NCI-H2029 treated with DMSO at 0.1 percent for 48 hours (cell line): ENCODE data around the gene EPB41L4B.
A peak's percentile ranks its signal among the peaks of the same experiment; 100 is the strongest.
"Not testable (repeated sequence)": the region's sequence is repeated elsewhere in the genome, so short reads cannot be mapped to it uniquely, and the experiment has no call there.

Experiments
- DNase-seq: peaks from one replicate; lab custom pipeline; 2025; lab: John Stamatoyannopoulos, UW

The EPB41L4B gene

DNA sequence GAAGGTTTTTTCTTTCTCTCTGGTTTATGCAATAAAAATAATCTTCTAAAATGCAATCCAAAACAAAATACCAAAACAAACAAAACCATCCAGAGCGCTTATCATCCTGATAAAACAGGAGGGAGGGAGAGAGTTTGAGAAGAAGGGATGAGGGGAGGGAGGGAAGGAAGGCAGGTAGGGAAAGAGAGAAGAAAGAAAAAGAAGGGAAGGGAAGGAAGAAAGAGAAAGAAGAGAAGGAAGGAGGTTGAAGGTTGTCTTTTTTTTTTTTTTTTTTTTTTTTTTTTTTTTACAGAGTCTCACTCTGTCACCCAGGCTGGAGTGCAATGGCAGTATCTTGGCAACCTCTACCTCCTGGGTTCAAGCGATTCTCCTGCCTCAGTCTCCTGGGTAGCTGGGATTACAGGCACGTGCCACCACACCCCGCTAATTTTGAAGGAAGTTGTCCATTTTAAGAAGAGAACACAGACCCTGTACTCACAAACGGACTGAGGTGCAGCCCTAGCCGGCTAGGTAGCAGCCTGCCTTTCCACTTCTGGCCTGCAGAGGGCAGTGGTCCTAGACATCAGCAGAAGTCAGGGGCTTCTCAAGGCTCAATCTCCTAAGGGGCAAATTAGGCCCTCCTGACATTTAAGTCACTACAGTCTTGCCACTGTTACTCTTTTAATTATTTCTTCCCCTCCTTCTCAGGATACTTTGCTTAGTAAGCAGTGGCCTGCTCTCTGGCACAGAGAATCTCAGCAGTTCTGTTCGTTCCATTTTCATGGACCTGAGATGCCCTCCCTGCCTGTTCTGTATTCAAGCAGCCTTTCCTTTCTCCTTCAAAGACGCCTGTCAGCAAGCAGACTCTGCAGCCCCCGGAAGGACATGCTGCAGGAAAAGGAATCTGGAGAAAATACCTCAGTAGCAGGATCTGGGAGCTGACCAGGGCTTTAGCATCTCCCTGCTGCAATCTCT, 76.4 kb downstream of the EPB41L4B start:
- DNase-seq, result peak; percentile 78

DNA sequence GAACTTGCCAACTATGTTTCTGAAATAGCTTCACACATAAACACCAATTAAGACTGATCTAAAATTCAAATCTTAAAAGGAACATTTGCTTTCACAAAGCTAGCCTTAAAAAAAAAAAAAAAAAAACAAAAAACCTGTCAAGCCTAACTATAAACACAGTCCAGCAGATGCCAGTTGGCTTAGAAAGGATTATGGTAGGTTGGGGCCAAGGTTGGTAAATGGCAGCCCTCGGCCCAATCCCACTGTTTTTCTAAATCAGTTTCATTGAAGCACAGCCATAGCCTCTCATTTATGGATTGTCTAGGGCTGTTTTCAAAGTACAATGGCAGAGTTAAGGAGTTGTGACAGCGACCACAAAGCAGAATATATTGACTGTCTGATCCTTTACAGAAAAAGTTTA, 78.1 kb downstream of the EPB41L4B start:
- DNase-seq, result no peak

DNA sequence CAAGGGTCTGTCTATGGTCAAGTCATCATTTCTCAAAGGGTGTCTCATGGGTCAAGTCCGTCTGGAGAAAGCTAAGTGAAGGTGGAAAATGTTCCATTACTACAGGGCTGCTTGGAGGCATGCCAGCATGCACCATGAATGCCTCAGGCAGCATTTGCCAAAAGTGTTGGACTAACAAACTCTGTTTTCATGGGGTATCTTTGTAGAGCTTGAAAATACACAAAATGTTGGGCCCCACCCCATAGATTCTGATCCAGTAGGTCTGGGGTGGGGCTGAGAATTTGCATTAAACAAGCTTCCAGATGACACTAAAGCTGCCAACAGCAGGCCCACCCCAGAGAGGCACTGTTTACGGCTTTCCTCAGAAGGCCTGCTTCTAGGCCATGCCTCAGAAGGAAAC, 78.8 kb downstream of the EPB41L4B start:
- no peak for DNase-seq

DNA sequence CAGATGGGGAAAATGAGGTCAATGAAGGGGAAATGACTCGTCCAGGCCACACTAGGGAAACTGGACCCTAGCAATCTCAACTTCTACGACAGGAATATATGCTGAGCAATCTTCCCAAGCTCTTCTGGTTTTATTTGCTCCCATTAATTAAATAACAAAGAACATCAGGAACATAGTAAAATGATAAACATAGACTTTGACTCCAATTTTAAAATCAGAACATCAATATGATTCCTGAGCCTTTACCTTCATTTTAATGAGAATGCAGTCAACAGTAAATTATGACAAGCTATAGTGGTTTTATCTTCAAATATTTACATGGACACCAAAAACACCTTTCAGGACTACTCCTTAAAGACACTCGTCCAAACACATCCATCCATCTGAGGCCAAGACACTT, 79.7 kb downstream of the EPB41L4B start:
- no peak for DNase-seq

DNA sequence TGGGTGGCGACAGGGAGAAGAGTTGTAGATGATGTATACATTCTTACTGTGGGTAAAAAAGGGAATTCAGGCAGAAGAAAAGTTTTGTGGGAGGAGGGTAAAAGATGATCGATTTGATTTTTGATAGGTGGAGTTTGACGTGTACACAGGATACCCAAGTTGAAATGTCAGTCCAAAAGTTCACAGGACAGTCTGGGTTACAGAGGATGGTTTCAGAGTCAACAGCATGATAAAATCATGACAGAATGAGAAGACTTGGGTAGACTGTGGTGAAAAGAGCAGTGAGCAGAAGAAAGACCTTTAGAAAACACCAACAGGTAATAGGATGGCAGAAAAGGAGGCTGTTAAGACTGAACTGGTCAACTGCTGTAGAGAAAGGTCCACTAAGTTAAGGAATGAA, 81.6 kb downstream of the EPB41L4B start:
- DNase-seq, result no peak

DNA sequence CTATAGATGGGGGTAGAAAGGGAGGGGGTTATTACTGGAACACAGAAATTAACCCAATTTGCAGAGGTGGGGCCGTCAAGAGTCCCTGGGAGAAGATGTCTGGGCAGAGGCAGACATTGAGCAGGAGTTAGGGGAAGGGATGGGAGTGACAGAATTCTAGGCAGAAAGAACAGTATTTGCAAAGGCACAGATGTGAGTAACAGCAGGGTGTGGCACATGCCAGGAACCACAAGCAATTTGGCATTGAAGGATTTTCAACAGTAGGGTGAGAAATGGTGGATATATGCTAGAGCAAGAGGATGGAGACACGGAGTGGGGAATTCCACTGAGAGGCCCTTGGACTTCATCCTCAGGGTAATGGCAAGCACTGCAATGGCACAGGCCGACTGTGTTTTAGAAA, 82.2 kb downstream of the EPB41L4B start:
- DNase-seq, result no peak

DNA sequence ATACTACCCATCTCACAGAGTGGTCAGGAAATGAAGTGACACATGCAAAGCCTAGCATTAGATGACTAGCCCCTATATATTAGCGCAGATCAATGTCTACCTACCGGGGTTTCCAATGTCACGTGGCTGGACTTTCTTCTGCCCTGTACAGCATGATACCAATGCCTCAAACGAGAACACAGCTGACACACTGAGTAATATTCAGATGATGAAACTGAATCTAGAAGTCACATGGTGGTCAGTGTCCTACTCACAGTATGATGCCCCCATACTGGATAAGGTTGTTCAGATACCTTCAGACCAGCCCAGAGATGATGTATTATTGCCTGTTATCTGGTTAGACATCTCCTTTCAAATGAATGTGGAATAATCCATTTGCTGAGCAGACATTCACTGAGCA, 82.7 kb downstream of the EPB41L4B start:
- DNase-seq, result no peak

DNA sequence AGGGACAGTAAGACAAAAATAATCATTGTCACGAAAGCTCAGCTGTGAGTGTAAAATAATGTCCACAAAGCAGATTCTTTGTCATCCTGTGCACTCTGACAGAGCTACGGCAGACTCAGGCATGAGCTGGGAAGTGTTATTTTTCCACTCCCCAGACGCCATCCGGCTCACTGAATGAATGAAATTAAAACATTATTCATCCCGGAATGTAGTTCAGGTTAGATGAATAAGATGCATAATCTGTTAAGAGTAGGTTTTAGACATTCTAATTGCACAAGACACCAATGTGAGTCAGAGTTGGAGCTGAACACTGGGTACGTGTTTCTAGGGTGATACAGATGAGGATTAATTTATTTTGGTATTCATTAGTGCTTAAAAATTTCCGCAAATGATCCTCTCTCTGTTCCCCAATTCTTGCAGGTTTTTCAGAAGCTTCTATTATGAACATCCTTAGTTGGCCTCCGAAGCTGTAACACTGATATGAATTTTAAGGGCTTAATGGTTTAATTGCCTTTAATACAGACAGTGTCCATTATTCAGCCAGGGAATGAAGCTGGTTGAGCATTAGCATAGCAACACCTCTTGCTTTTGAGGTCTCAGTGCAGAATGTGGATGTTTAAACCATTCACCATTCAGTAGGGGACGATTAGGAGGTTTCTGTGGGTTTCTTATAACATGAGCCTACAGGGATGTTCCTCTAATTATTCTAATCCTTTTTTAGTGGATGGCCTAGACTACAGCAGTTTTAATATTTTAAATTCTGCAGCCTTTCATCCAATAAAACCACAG, 88.2 kb downstream of the EPB41L4B start:
- DNase-seq, result no peak

DNA sequence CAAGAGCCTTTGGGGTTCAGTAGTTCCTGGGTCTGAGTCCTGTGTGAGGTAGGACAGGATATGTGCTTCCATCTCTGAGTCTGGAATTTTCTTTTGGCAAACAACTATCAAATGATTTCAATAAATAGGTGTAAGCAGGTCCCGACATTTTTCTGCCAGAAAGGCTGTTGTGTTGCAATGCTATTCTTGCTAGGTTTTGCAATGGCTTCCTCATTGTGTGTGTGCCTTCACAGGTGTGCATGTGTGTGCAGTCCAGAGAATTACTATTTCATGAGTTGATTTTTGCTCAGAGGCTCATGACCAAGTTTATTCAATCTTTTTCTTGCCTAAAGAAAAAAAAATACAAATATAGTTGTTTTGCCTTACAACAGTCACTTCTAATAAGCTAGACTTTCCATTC, 89.3 kb downstream of the EPB41L4B start:
- DNase-seq, result no peak

DNA sequence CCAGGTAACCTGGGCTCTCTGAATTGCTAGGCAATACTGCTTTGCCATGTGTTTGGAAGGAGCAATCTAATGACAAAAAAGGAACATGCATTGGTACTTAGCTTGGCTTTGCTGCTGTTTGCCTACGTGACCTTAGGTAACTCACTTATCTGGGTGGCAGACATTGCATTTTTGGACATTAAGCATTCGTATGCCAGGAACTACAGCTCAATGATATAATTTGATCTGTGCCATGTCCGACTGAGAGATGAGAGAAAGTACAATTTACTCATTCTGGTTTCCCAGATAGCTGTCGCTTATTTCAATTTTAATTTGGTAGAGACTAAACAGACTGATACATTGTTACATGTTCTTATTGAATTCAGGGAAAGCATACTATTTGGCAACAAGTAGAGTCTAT, 90.6 kb downstream of the EPB41L4B start:
- DNase-seq, result no peak

DNA sequence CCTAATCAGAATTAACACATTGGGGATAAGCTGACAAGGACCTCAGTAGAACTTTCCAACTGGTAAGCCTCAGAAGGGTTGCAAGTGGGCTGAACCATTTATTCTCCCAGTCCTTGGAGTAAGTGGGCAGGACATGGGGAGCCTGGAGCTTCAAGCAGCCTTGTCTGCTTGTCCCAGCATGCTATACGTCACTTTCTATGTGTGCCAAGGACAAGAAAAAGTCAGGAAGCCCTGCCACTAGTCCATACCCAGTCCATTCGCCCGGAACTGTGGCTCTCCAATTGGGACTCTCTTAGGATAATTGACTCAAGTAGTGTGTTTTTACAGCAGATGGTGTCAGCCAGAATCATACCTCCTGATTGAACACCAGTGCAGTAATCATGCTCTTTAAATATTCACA, 91.2 kb downstream of the EPB41L4B start:
- DNase-seq, result no peak

DNA sequence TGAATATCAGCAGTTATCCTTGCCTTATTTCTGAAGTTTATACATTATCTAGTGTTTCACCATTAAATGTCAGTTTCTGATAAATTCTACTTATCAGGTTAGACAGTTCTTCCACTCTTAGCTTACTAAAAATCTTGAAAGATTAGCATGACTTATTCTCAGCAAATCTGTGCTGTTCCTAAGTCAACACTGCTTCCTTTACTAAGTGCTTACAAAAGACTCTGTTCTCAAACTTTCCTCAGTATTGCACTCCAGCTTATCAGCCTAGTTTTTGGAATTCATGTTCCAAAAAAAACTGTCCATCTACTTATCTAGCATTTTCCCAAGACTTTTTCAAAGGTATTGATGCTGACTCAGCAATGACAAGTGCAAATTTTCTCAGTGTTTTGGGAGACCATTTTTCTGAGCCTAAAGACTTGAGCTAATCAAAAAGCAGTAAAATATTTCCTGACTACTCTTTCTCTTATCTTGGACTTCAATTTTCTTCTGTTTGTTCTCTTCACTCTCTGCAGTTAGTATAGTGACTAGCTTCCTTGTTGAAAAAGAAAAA, 92.7 kb downstream of the EPB41L4B start:
- no peak for DNase-seq

DNA sequence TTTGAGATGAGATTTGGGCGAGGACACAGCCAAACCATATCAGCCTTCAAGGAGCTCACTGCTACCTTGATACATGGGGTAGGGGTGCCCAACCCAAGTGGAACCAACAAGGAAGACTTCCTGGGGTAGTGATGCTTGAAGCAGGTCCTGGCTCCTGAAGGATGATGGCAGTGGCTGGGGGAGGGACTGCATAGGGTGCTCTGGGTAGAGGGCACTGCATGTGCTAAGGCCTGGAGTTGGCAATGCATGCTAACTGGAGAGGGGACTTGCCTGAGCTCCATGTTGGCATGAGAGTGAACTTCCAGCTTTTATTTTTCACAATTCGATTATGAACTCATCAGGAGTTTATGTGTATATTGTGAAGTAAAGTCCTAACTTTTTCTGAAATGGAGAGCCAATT, 95.2 kb downstream of the EPB41L4B start:
- no peak for DNase-seq

DNA sequence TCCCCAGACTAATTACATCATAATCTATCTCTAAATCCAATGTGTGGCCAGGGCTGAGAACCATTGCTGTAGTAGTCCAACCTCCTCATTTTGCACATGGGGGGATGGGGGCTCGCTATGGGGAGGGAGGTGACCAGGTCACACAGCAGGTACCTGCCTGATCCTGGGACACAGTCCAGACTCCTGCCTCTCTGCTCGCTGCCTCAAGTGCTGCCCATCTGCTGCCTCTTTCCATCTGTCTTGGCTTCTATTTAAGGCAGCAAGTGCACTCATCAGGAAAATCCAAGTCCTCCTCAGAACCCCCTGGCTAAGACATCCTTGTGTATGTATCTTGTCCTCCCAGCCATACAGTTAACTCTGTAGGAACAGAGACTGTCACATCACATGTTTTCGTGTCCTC, 96.1 kb downstream of the EPB41L4B start:
- no peak for DNase-seq

DNA sequence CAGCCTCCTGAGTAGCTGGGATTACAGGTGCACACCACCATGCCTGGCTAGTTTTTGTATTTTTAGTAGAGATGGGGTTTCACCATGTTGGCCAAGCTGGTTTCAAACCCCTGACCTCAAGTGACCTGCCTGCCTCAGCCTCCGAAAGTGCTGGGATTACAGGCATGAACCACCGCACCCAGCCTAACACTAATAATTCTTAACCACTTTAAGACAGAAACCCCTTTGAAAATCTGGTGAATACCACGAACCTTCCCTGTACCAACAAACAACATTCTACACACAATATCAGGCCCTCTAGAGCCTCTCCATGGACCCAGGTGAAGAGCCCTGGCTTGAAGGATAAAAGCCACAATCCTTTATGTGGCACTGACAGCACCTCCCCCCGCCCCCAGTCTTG, 102.6 kb downstream of the EPB41L4B start:
- not testable (repeated sequence) for DNase-seq

DNA sequence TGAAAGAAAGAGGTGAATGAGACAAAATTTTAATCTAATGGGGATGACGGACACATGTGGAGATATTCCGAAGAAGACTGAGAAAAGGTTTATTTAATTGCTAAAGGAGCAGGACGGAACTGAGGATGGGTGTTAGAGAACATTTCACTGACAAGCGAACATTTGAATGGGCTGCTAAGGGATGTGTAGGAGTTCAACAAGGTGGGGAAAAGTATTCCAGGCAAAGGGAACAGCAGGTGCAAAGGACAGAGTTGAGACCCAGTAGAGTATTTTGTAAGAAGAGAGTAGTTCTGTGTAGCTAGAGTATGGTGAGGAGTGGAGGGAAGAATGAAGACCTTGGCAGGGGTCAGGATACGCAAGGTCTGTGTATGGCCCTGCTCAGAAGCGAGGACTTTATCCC, 106.4 kb downstream of the EPB41L4B start:
- DNase-seq, result no peak

DNA sequence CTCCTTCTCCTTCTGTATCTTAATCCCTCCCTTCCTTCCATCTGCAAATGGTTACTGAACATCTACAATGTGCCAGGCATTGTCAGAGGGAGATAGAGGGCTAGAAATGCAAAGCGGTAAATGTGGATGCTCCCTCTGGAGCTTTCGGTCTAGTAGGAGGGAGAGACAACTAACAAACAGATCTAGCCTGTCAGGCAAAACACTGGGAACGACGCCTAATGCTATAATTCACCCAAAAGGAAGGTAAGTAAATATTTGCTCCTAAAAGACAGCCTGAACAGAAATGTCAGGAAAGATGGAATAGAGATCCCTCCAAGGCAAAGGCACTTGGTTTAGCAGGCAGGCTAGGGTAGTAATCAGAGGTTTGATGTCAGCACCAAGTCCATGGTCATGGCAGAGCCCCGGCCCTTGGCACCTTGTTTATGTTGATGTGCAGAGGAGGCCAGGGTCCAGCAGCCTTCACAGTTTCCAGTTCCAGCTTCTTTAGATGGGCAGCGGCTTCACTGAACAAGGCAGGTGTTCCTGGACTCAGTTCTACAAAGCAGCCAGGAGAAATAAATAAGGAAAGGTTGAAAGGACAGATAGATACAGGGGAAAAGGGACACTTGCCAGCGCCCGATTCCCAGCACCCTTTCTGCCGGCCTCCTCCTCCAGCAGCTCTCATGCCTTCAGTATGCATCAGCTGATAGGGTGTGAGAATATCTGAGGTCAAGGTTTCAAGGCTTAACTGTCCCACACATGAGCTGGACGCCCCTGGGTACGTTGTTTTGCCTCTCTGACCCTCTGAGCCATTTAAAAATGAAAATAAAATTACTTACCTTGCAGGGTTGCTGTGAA, 107.4 kb downstream of the EPB41L4B start:
- peak; percentile 27 for DNase-seq

DNA sequence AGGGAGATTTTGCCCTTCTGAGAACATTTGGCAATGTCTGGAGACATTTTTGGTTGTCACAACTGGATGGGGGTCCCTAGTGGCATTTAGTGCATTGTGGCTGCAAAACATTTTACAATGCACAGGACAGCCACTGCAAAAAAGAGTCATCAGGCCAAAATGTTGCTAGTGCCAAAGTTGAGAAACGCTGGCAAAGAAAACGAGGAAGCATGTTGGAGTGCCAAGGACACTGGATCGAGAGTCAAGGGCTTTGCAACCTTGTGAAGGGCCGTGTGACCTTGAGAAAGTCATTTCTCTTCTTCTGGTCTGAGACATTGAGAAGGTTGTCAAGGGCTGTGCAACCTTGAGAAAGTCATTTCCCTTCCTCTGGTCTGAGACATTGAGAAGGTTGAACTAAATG, 108.1 kb downstream of the EPB41L4B start:
- no peak for DNase-seq

DNA sequence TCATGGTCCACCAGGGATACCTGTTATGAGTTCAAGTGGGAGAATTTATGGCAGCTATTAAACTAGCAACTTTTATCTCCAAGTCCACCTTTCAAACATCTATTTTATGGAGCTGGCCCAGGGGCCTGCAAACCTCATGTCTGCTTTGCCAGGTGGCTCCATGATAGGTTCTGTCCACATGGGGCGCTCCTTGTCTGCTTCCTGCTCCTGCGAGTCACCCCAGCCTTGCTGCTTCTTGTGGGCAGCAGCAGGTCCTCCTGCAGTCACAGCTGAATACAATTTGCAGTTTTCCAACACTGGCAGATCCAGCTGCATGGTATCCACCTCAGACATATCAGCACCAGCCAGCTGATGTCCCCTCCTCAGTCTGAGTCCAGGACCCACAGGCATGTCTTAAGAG, 114.2 kb downstream of the EPB41L4B start:
- DNase-seq, result no peak

DNA sequence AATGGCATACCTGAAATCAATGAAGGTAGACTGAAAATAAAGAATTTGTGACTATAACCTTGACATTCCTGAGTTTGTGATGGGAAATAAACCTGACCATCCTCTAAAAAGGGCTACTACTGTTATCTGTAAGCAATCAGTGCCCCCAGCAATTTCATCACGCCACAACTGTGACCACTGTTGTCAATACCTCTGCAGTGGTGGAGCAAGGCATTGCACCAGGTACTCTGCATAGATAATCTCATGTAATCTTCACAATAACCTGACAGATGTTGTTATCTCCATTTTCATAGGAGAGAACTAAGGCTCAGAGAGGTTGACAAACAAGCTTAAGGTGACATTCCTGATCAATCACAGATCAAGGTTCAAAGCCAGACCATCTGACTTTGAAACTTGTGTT, 115.3 kb downstream of the EPB41L4B start:
- DNase-seq, result no peak

DNA sequence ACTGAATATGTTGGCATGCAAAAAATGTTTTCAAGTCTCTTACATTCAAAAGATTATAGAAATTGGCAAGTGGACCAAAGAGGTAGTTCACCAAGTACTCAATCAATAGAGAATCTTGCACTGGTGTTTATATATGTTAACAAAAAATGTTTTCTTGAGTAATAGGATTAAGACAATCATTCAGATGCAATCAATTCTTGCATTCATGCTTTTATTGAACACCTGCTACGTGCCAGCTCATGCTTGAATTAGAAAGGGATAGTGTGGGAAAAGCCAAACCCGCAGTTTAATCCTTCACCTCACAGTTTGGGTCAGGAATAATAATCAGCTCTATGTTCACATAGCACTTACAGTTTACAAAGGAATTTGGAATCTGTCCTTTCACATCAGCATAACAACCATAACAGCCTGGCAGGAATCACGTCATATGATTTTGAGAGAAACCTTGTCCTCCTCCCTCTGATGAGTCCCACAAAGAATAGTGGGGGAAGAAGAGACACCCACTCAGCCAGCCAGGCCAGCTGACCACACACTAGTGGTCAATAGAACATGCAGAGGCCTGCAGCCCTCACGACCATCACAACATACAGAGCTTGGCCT, 117.0 kb downstream of the EPB41L4B start:
- DNase-seq, result no peak

DNA sequence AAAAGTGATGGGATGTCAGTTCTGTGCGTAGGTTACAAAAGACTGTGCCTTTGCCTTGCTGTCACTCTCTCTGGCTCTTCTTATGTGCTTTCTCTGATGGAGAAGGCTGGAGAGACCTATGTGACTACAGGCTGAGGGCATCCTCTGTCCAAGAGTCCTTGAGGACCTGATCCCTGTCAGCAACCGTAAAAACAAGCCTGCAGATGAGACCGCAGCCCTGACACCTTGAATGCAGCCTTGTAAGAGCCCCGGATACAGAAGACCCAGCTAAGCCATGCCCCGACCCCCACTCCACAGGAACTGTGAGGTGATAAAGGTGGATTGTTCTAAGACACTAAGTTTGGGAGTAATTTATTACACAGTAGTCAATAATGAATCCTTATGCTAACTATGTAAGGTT, 121.2 kb downstream of the EPB41L4B start:
- DNase-seq, result no peak
